Measurements from ENCODE around the gene LRP11.

The LRP11 gene

DNA sequence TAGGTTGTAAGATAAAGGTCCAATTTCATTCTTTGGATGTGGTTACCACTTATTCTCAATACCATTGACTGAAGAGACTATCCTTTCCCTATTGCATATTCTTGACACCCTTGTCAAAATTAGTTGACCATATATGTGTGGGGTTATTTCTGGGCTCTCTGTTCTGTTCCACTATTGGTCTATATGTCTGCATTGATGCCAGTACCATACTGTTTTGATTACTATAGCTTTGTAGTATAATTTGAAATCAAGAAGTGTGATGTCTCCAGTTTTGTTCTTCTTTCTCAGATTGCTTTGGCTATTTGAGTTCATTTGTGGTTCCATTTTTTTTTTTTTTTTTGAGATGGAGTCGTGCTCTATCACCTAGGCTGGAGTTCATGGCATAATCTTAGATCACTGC, 8.1 kb upstream of the LRP11 start:
- Histone ChIP-seq H3K4me2 (ENCODE audit: low read depth, low read length) (no peak overlapping the region), H4K20me1 (ENCODE audit: insufficient read depth, low read length) (no peaks in the 10 kb centered on the region), H3K36me3 (replicated peaks; ENCODE audit: insufficient read depth, low read length) (no peaks in the 10 kb centered on the region), H3K9ac (ENCODE audit: low read length) (no peak overlapping the region), H3K9me3 (replicated peaks; ENCODE audit: insufficient read depth, low read length) (no peaks in the 10 kb centered on the region), H3K79me2 (ENCODE audit: low read length) (no peaks in the 10 kb centered on the region), H2AFZ (ENCODE audit: low read length) (no peak overlapping the region), H3F3A (ENCODE audit: insufficient read depth, low read length) (no peaks in the 10 kb centered on the region), H3K27me3 (replicated peaks; ENCODE audit: insufficient read depth, low read length) (no peaks in the 10 kb centered on the region), H3K4me1 (ENCODE audit: low read length) (no peaks in the 10 kb centered on the region), H3K9me2 (replicated peaks; ENCODE audit: insufficient read depth, low read length) (no peaks in the 10 kb centered on the region), H3K4me3 (ENCODE audit: low read length) (no peak overlapping the region), H3K27ac (ENCODE audit: low read length) (no peak overlapping the region)
- DNase-seq, result no peak
- TF ChIP-seq EZH2 (optimal IDR thresholded peaks at IDR 0.05; ENCODE audit: low read depth, low read length) (no peak), EZH2phosphoT487 (IDR thresholded peaks at IDR 0.05; ENCODE audit: low read length) (no peak)
- TF ChIP-seq, protein P1, sequence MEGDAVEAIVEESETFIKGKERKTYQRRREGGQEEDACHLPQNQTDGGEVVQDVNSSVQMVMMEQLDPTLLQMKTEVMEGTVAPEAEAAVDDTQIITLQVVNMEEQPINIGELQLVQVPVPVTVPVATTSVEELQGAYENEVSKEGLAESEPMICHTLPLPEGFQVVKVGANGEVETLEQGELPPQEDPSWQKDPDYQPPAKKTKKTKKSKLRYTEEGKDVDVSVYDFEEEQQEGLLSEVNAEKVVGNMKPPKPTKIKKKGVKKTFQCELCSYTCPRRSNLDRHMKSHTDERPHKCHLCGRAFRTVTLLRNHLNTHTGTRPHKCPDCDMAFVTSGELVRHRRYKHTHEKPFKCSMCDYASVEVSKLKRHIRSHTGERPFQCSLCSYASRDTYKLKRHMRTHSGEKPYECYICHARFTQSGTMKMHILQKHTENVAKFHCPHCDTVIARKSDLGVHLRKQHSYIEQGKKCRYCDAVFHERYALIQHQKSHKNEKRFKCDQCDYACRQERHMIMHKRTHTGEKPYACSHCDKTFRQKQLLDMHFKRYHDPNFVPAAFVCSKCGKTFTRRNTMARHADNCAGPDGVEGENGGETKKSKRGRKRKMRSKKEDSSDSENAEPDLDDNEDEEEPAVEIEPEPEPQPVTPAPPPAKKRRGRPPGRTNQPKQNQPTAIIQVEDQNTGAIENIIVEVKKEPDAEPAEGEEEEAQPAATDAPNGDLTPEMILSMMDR (IDR thresholded peaks at IDR 0.05; ENCODE audit: low read length), result no peak

DNA sequence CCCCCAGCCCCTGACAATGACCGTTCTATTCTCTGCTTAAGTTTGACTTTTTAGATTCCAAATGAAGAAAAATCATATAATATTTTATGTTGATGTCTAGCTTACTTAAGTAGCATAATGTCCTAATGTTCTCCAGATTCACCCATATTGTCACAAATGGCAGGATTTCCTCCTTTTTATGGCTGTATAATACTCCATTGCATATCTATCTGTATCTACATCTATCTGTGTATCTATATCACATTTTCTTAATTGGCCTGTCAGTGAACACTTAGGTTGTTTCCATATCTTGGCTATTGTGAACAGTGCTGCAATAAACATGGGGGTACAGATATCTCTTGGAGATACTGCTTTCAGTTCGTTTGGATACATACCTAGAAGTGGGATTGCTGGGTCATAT, 7.0 kb upstream of the LRP11 start:
- no peak overlapping the region for H3K9ac ChIP-seq (ENCODE audit: low read length)
- no peaks in the 10 kb centered on the region for H3K9me3 ChIP-seq (replicated peaks; ENCODE audit: insufficient read depth, low read length)
- H4K20me1 ChIP-seq (ENCODE audit: insufficient read depth, low read length), result no peaks in the 10 kb centered on the region
- no peak for TF ChIP-seq EZH2 (optimal IDR thresholded peaks at IDR 0.05; ENCODE audit: low read depth, low read length)
- TF ChIP-seq, protein P1 (IDR thresholded peaks at IDR 0.05; ENCODE audit: low read length), result no peak
- TF ChIP-seq EZH2phosphoT487 (IDR thresholded peaks at IDR 0.05; ENCODE audit: low read length), result no peak
- no peaks in the 10 kb centered on the region for H3K27me3 ChIP-seq (replicated peaks; ENCODE audit: insufficient read depth, low read length)
- H3F3A ChIP-seq (ENCODE audit: insufficient read depth, low read length), result no peaks in the 10 kb centered on the region
- no peaks in the 10 kb centered on the region for H3K79me2 ChIP-seq (ENCODE audit: low read length)
- no peaks in the 10 kb centered on the region for H3K4me1 ChIP-seq (ENCODE audit: low read length)
- no peak overlapping the region for H2AFZ ChIP-seq (ENCODE audit: low read length)
- no peak overlapping the region for H3K4me3 ChIP-seq (ENCODE audit: low read length)
- DNase-seq, result no peak
- H3K27ac ChIP-seq (ENCODE audit: low read length), result no peak overlapping the region
- no peak overlapping the region for H3K4me2 ChIP-seq (ENCODE audit: low read depth, low read length)
- no peaks in the 10 kb centered on the region for H3K9me2 ChIP-seq (replicated peaks; ENCODE audit: insufficient read depth, low read length)
- no peaks in the 10 kb centered on the region for H3K36me3 ChIP-seq (replicated peaks; ENCODE audit: insufficient read depth, low read length)

DNA sequence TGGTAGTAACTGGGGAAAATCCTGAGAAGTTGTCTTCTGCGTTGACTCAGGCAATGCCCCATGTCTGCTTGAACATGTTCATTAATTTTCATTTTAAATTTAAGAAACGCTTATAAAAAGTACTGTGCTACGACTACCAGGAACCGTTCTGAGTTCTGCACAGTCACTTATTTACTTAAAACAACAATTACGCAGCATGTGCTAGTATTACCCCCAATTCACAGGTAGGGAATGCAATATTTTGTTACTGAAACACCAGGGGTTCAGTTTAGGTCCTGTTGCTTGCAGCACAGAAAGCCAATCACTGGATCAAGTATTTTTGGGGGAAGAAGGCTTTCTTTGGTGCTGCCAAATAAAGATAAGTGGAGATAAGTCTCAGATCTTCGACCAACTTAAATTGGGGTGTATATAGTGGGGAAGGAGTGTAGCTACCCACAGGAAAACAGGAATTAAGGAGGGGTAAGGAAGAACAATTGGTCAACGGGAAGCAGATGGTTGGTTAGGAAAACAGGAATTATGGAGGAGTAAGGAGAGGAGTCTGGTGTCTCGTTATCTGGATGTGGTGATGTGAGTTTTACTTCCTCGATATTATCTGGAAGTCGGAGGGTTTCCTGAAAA, 5.2 kb upstream of the LRP11 start:
- Histone ChIP-seq H3K27ac (ENCODE audit: low read length) (no peak overlapping the region), H3K4me3 (ENCODE audit: low read length) (no peak overlapping the region), H3K36me3 (replicated peaks; ENCODE audit: insufficient read depth, low read length) (no peaks in the 10 kb centered on the region), H3K4me2 (ENCODE audit: low read depth, low read length) (no peak overlapping the region), H3F3A (ENCODE audit: insufficient read depth, low read length) (no peaks in the 10 kb centered on the region), H3K9me3 (replicated peaks; ENCODE audit: insufficient read depth, low read length) (no peaks in the 10 kb centered on the region), H3K79me2 (ENCODE audit: low read length) (no peaks in the 10 kb centered on the region), H3K9ac (ENCODE audit: low read length) (no peak overlapping the region), H4K20me1 (ENCODE audit: insufficient read depth, low read length) (no peaks in the 10 kb centered on the region), H3K9me2 (replicated peaks; ENCODE audit: insufficient read depth, low read length) (no peaks in the 10 kb centered on the region), H2AFZ (ENCODE audit: low read length) (no peak overlapping the region), H3K27me3 (replicated peaks; ENCODE audit: insufficient read depth, low read length) (no peaks in the 10 kb centered on the region), H3K4me1 (ENCODE audit: low read length) (no peaks in the 10 kb centered on the region)
- TF ChIP-seq EZH2 (optimal IDR thresholded peaks at IDR 0.05; ENCODE audit: low read depth, low read length), result no peak
- TF ChIP-seq, protein P1 (IDR thresholded peaks at IDR 0.05; ENCODE audit: low read length), result no peak
- no peak for TF ChIP-seq EZH2phosphoT487 (IDR thresholded peaks at IDR 0.05; ENCODE audit: low read length)
- DNase-seq, result no peak

Measured in MM.1S (cell line).